Mesenchymal stem cell (in vitro differentiated cells and primary cell): ENCODE results near the gene HCLS1.

ENCODE experiments used
- DNase-seq: peaks from one replicate; pipeline ENCODE4 v3.0.0-alpha.2; 2013
- H2AFZ ChIP-seq: one replicate; pipeline ENCODE4 v1.6.1; 2013; ENCODE audit warnings: low read depth, mild to moderate bottlenecking, control low read depth, inconsistent platforms, low read length, moderate library complexity
- H2AK5ac ChIP-seq: 2 replicates; pipeline ENCODE4 v1.6.1; 2013; ENCODE audit warnings: low read length, moderate library complexity, mild to moderate bottlenecking, inconsistent platforms; ENCODE audit not compliant: severe bottlenecking
- H2BK120ac ChIP-seq: one replicate; pipeline ENCODE4 v1.6.1; 2013; ENCODE audit warnings: low read depth, mild to moderate bottlenecking, inconsistent platforms, low read length, moderate library complexity
- H2BK12ac ChIP-seq, 2 experiments: one replicate each; pipeline ENCODE4 v1.6.1; 2013; ENCODE audit warnings: inconsistent platforms in 2 of 2, low read length in 2 of 2, mild to moderate bottlenecking in 2 of 2, moderate library complexity in 2 of 2, control low read depth in 1 of 2
- H2BK15ac ChIP-seq: one replicate; pipeline ENCODE4 v1.6.1; 2013; ENCODE audit warnings: mild to moderate bottlenecking, low read depth, inconsistent platforms; ENCODE audit not compliant: poor library complexity, severe bottlenecking
- H2BK5ac ChIP-seq: 2 replicates; pipeline ENCODE4 v1.6.1; 2013; ENCODE audit warnings: low read depth, mild to moderate bottlenecking, low read length, control low read depth, inconsistent platforms; ENCODE audit not compliant: poor library complexity, severe bottlenecking
- H3K14ac ChIP-seq, 2 experiments: one replicate each; pipeline ENCODE4 v1.6.1; 2013; ENCODE audit warnings: inconsistent platforms in 2 of 2, low read length in 2 of 2, control low read depth in 1 of 2, mild to moderate bottlenecking in 1 of 2, moderate library complexity in 1 of 2
- H3K18ac ChIP-seq, 2 experiments: one replicate each; pipeline ENCODE4 v1.6.1; 2013; ENCODE audit warnings: inconsistent platforms in 2 of 2, low read length in 2 of 2, control low read depth in 1 of 2, low read depth in 1 of 2, mild to moderate bottlenecking in 1 of 2
- H3K23ac ChIP-seq, 2 experiments: one replicate each; pipeline ENCODE4 v1.6.1; 2013; ENCODE audit warnings: inconsistent platforms in 2 of 2, low read length in 2 of 2, mild to moderate bottlenecking in 2 of 2, moderate library complexity in 2 of 2, control low read depth in 1 of 2
- H3K27ac ChIP-seq: 2 replicates; pipeline ENCODE4 v1.5.1; 2013; ENCODE audit warnings: mild to moderate bottlenecking, moderate library complexity, low read length, control low read depth, inconsistent platforms; ENCODE audit not compliant: poor library complexity, severe bottlenecking
- H3K27me3 ChIP-seq, 2 experiments: 2 replicates each; pipeline versions ENCODE4 v1.6.1 to v1.7.0; 2013; ENCODE audit warnings: low read length in 2 of 2, mild to moderate bottlenecking in 2 of 2, moderate library complexity in 2 of 2, control low read depth in 1 of 2, inconsistent platforms in 1 of 2; ENCODE audit not compliant: control insufficient read depth in 1 of 2, insufficient read depth in 1 of 2
- H3K36me3 ChIP-seq, 2 experiments: 2 replicates each; pipeline versions ENCODE4 v1.6.1 to v1.7.0; 2013; ENCODE audit warnings: low read length in 2 of 2, control low read depth in 1 of 2, inconsistent platforms in 1 of 2, low read depth in 1 of 2, mild to moderate bottlenecking in 1 of 2; ENCODE audit not compliant: insufficient read depth in 2 of 2, control insufficient read depth in 1 of 2
- H3K4ac ChIP-seq, 2 experiments: one replicate each; pipeline ENCODE4 v1.6.1; 2013; ENCODE audit warnings: inconsistent platforms in 2 of 2, low read length in 2 of 2, mild to moderate bottlenecking in 2 of 2, moderate library complexity in 2 of 2, control low read depth in 1 of 2, low read depth in 1 of 2
- H3K4me1 ChIP-seq: 2 replicates; pipeline ENCODE4 v1.6.1; 2013; ENCODE audit warnings: low read depth, low read length, control low read depth; ENCODE audit not compliant: control insufficient read depth, insufficient read depth
- H3K4me2 ChIP-seq: 2 replicates; pipeline ENCODE4 v1.6.1; 2013; ENCODE audit warnings: low read length, mild to moderate bottlenecking, inconsistent platforms; ENCODE audit not compliant: poor library complexity, severe bottlenecking
- H3K4me3 ChIP-seq, 2 experiments: 2 replicates each; pipeline versions ENCODE4 v1.5.1 to v1.7.0; 2013; ENCODE audit warnings: low read length in 2 of 2, mild to moderate bottlenecking in 2 of 2, control low read depth in 1 of 2, low read depth in 1 of 2; ENCODE audit not compliant: insufficient read depth in 1 of 2
- H3K79me1 ChIP-seq: replicated peaks from 2 replicates; pipeline ENCODE4 v1.6.1; 2013; ENCODE audit warnings: mild to moderate bottlenecking, control low read depth, low read length, inconsistent platforms; ENCODE audit not compliant: poor library complexity, severe bottlenecking
- H3K9ac ChIP-seq: 2 replicates; pipeline ENCODE4 v1.7.0; 2013; ENCODE audit warnings: mild to moderate bottlenecking, low read length, moderate library complexity
- H3K9me3 ChIP-seq: 2 replicates; pipeline ENCODE4 v1.7.0; 2013; ENCODE audit warnings: mild to moderate bottlenecking, low read length; ENCODE audit not compliant: control insufficient read depth
- H4K8ac ChIP-seq: one replicate; pipeline ENCODE4 v1.6.1; 2013; ENCODE audit warnings: inconsistent platforms, mild to moderate bottlenecking, low read length, moderate library complexity
- H4K91ac ChIP-seq: one replicate; pipeline ENCODE4 v1.6.1; 2013; ENCODE audit warnings: mild to moderate bottlenecking, low read length, inconsistent platforms
- WGBS: methylation state at CpG from one replicate; pipeline ENCODE4 v1.1.7; 2013; ENCODE audit warnings: mixed read lengths; 5-methylcytosine and 5-hydroxymethylcytosine counted together

The HCLS1 gene

GRCh38 chr3:121677141-121677540 lies 16.4 kb upstream of the HCLS1 start:
- Histone ChIP-seq H2BK12ac (no peak overlapping the region), H3K14ac (no peak overlapping the region), H3K36me3 (peaks cover 13 to 90% of the 10 kb centered on the region in 2 experiments), H4K8ac (no peak overlapping the region), H3K18ac (no peak overlapping the region), H2AFZ (no peak overlapping the region), H3K9ac (no peak overlapping the region), H3K4me1 (no peaks in the 10 kb centered on the region), H2BK15ac (no peak overlapping the region), H2AK5ac (no peak overlapping the region), H3K27ac (no peak overlapping the region), H3K9me3 (no peaks in the 10 kb centered on the region), H3K4me2 (no peak overlapping the region), H3K79me1 (peaks cover 17% of the 10 kb centered on the region), H4K91ac (no peak overlapping the region), H3K4me3 (no peak overlapping the region), H3K27me3 (no peaks in the 10 kb centered on the region), H2BK5ac (no peak overlapping the region), H3K23ac (no peak overlapping the region), H3K4ac (no peak overlapping the region), H2BK120ac (no peak overlapping the region)
- DNase-seq: no peak
- WGBS: no CpG with 5 or more reads among the region's 2 CpGs

GRCh38 chr3:121670676-121671075 lies 10.0 kb upstream of the HCLS1 start:
- Histone ChIP-seq H3K27ac (no peak overlapping the region), H3K18ac (no peak overlapping the region), H3K4me3 (no peak overlapping the region), H4K8ac (no peak overlapping the region), H2BK120ac (no peak overlapping the region), H3K23ac (no peak overlapping the region), H2BK15ac (no peak overlapping the region), H3K14ac (no peak overlapping the region), H3K4me1 (no peaks in the 10 kb centered on the region), H2BK12ac (no peak overlapping the region), H4K91ac (no peak overlapping the region), H3K9ac (no peak overlapping the region), H3K4me2 (no peak overlapping the region), H3K36me3 (peaks cover 19 to 92% of the 10 kb centered on the region in 2 experiments), H2AFZ (no peak overlapping the region), H3K79me1 (peaks cover 3% of the 10 kb centered on the region), H2BK5ac (no peak overlapping the region), H2AK5ac (no peak overlapping the region), H3K4ac (no peak overlapping the region), H3K9me3 (no peaks in the 10 kb centered on the region), H3K27me3 (no peaks in the 10 kb centered on the region)
- DNase-seq: no peak

- peaks cover 29 to 94% of the 10 kb centered on the region in 2 experiments for H3K36me3 ChIP-seq
- H3K79me1 ChIP-seq: peaks cover 3% of the 10 kb centered on the region
- H2AFZ ChIP-seq: no peak overlapping the region
- H3K9ac ChIP-seq: no peak overlapping the region
- H3K27ac ChIP-seq: no peak overlapping the region
- no peak overlapping the region for H3K4me2 ChIP-seq
- H3K9me3 ChIP-seq: no peaks in the 10 kb centered on the region
- H3K4me1 ChIP-seq: no peaks in the 10 kb centered on the region
- no peak overlapping the region for H2BK15ac ChIP-seq
- H2AK5ac ChIP-seq: no peak overlapping the region
- H4K91ac ChIP-seq: no peak overlapping the region
- 93% methylated on average over 4 of the region's 4 CpGs for WGBS
- H3K14ac ChIP-seq: no peak overlapping the region
- no peak for DNase-seq
- H4K8ac ChIP-seq: no peak overlapping the region
- no peak overlapping the region for H2BK12ac ChIP-seq
- no peak overlapping the region for H2BK5ac ChIP-seq
- H3K27me3 ChIP-seq: no peaks in the 10 kb centered on the region
- H2BK120ac ChIP-seq: no peak overlapping the region
- H3K23ac ChIP-seq: no peak overlapping the region
- H3K4ac ChIP-seq: no peak overlapping the region
- H3K18ac ChIP-seq: no peak overlapping the region
- H3K4me3 ChIP-seq: no peak overlapping the region
These were observed 6.6 kb upstream of the HCLS1 start for GRCh38 chr3:121667333-121667732.

- Histone ChIP-seq H2BK5ac (no peak overlapping the region), H3K4ac (no peak overlapping the region), H3K27me3 (no peaks in the 10 kb centered on the region), H3K4me1 (no peaks in the 10 kb centered on the region), H3K18ac (no peak overlapping the region), H3K27ac (no peak overlapping the region), H2AFZ (no peak overlapping the region), H2AK5ac (no peak overlapping the region), H2BK120ac (no peak overlapping the region), H4K91ac (no peak overlapping the region), H3K79me1 (peaks cover 3% of the 10 kb centered on the region), H3K4me2 (no peak overlapping the region), H3K9me3 (no peaks in the 10 kb centered on the region), H4K8ac (no peak overlapping the region), H3K9ac (no peak overlapping the region), H2BK15ac (no peak overlapping the region), H3K14ac (no peak overlapping the region), H2BK12ac (no peak overlapping the region), H3K23ac (no peak overlapping the region), H3K4me3 (no peak overlapping the region), H3K36me3 (peaks cover 35 to 88% of the 10 kb centered on the region in 2 experiments)
- no peak for DNase-seq
- WGBS: 83% methylated on average over 1 of the region's 2 CpGs
These were observed 4.8 kb upstream of the HCLS1 start for GRCh38 chr3:121665488-121665887.
